SK-N-SH (cell line): ENCODE results near the gene PSTPIP2. TPM values are rescaled to one million over a fixed set of nuclear protein-coding genes. Genes with fewer than 3 reads are reported as not detected.

ENCODE experiments used
- CTCF ChIA-PET: fragments of 300-600, 350-600 bp; formaldehyde crosslinking; extraction: SDS; loops from one replicate; lab custom pipeline; 2021; lab: Yijun Ruan, JAX
- POLR2A ChIA-PET: fragments of 350-600 bp; sonication (Branson Sonifier 250); formaldehyde crosslinking; extraction: SDS; loops from one replicate; lab custom pipeline; 2020; ENCODE audit warnings: antibody characterized with exemption, inconsistent platforms; lab: Yijun Ruan, JAX
- DNase-seq: peaks from one replicate; pipeline ENCODE4 v3.0.0; 2012
- H2AFZ ChIP-seq: fragments of 200-600 bp; sonication (generic); 2 replicates; pipeline ENCODE4 v1.8.1; 2016; ENCODE audit warnings: antibody characterized with exemption, mild to moderate bottlenecking, low read depth
- H3F3A ChIP-seq: fragments of 200-600 bp; sonication (generic); replicated peaks from 2 replicates; pipeline ENCODE3; 2016; ENCODE audit warnings: antibody characterized with exemption, mild to moderate bottlenecking; ENCODE audit not compliant: insufficient read depth
- H3K27ac ChIP-seq, 2 experiments: fragments of 200-500 bp in 1 of 2; fragments of 200-600 bp in 1 of 2; sonication (Bioruptor generic) in 1 of 2; sonication (generic), shearing (Covaris generic) in 1 of 2; 2 replicates each; pipeline versions ENCODE4 v1.5.1 to v1.6.1; 2014 to 2016; ENCODE audit warnings: low read depth in 2 of 2, inconsistent platforms in 1 of 2, low read length in 1 of 2, mild to moderate bottlenecking in 1 of 2, mixed read lengths in 1 of 2
- H3K27me3 ChIP-seq: fragments of 200-600 bp; sonication (generic), shearing (Covaris generic); 2 replicates; pipeline ENCODE4 v1.6.1; 2016; ENCODE audit warnings: mixed run types; ENCODE audit not compliant: insufficient read depth
- H3K36me3 ChIP-seq, 2 experiments: fragments of 200-500 bp in 1 of 2; fragments of 200-600 bp in 1 of 2; sonication (Bioruptor generic) in 1 of 2; sonication (generic) in 1 of 2; replicated peaks in 1 of 2; 2 replicates each; pipeline versions ENCODE3 to v1.5.1; 2014 to 2016; ENCODE audit warnings: low read length in 1 of 2, mild to moderate bottlenecking in 1 of 2; ENCODE audit not compliant: insufficient read depth in 2 of 2, control insufficient read depth in 1 of 2
- H3K4me1 ChIP-seq, 2 experiments: fragments of 200-500 bp in 1 of 2; fragments of 200-600 bp in 1 of 2; sonication (Bioruptor generic) in 1 of 2; sonication (generic), shearing (Covaris generic) in 1 of 2; 2 replicates each; pipeline versions ENCODE4 v1.5.1 to v1.6.1; 2014 to 2016; ENCODE audit warnings: low read depth in 1 of 2, low read length in 1 of 2, mixed run types in 1 of 2; ENCODE audit not compliant: insufficient read depth in 2 of 2, control insufficient read depth in 1 of 2
- H3K4me2 ChIP-seq: fragments of 200-600 bp; sonication (generic), shearing (Covaris generic); 2 replicates; pipeline ENCODE4 v1.6.1; 2017; ENCODE audit warnings: mixed run types
- H3K4me3 ChIP-seq, 2 experiments: fragments of 200-500 bp in 1 of 2; fragments of 200-600 bp in 1 of 2; sonication (Bioruptor generic) in 1 of 2; sonication (generic), shearing (Covaris generic) in 1 of 2; 2 replicates each; pipeline versions ENCODE4 v1.5.1 to v1.8.1; 2014 to 2016; ENCODE audit warnings: low read depth in 2 of 2, inconsistent platforms in 1 of 2, low read length in 1 of 2, mild to moderate bottlenecking in 1 of 2, mixed read lengths in 1 of 2, moderate library complexity in 1 of 2
- H3K79me2 ChIP-seq: fragments of 200-600 bp; sonication (generic); 2 replicates; pipeline ENCODE4 v1.8.1; 2017; ENCODE audit warnings: mild to moderate bottlenecking; ENCODE audit not compliant: insufficient read depth
- H3K9ac ChIP-seq: fragments of 200-600 bp; sonication (generic); 2 replicates; pipeline ENCODE4 v1.6.1; 2017; ENCODE audit warnings: mixed run types
- H3K9me2 ChIP-seq: fragments of 200-600 bp; sonication (generic); 2 replicates; pipeline ENCODE4 v1.6.1; 2017; ENCODE audit warnings: mixed run types
- H3K9me3 ChIP-seq: fragments of 200-600 bp; sonication (generic); 2 replicates; pipeline ENCODE4 v1.6.1; 2017; ENCODE audit warnings: mixed run types, mild to moderate bottlenecking, moderate library complexity
- H4K20me1 ChIP-seq: fragments of 200-600 bp; sonication (generic); 2 replicates; pipeline ENCODE4 v1.6.1; 2017; ENCODE audit warnings: mild to moderate bottlenecking, mixed run types; ENCODE audit not compliant: insufficient read depth
- CHD2 ChIP-seq: fragments of 150-350 bp; IDR thresholded peaks from 2 replicates; pipeline ENCODE4 v1.6.1; 2018; ENCODE audit warnings: low read length; ENCODE audit not compliant: partially characterized antibody
- EP300 ChIP-seq, 2 experiments: IDR thresholded peaks; 2 replicates each; pipeline versions ENCODE4 v1.4.0 to v1.6.1; 2012; ENCODE audit warnings: borderline replicate concordance in 1 of 2, low read depth in 1 of 2, low read length in 1 of 2
- EZH2phosphoT487 ChIP-seq: fragments of 200-600 bp; sonication (generic); IDR thresholded peaks from 2 replicates; pipeline ENCODE4 v1.6.1; 2017; ENCODE audit warnings: low read depth, mixed run types, mild to moderate bottlenecking, antibody characterized with exemption, moderate library complexity, borderline replicate concordance
- FOXJ3 ChIP-seq: sonication (generic); formaldehyde crosslinking; IDR thresholded peaks from 2 replicates; pipeline ENCODE4 v1.5.1; 2020; ENCODE audit warnings: mild to moderate bottlenecking, missing genetic modification reagents
- FOXM1 ChIP-seq: IDR thresholded peaks from 2 replicates; pipeline ENCODE4 v1.4.0; 2012; ENCODE audit warnings: low read depth, mild to moderate bottlenecking
- GABPA ChIP-seq: IDR thresholded peaks from 2 replicates; pipeline ENCODE4 v1.4.0; 2012; ENCODE audit warnings: low read depth, mild to moderate bottlenecking
- MAX ChIP-seq: IDR thresholded peaks from 2 replicates; pipeline ENCODE4 v1.4.0; 2012; ENCODE audit warnings: low read depth
- MEF2A ChIP-seq: IDR thresholded peaks from 2 replicates; pipeline ENCODE4 v1.4.0; 2012; ENCODE audit warnings: low read depth, borderline replicate concordance
- MXI1 ChIP-seq: IDR thresholded peaks from 2 replicates; pipeline ENCODE4 v1.6.1; 2012; ENCODE audit warnings: mild to moderate bottlenecking, low read depth, low read length, improper control_type of control experiment
- NFIC ChIP-seq: IDR thresholded peaks from 2 replicates; pipeline ENCODE4 v1.4.0; 2012; ENCODE audit warnings: borderline replicate concordance
- NRF1 ChIP-seq: IDR thresholded peaks from 2 replicates; pipeline ENCODE4 v1.6.1; 2012; ENCODE audit warnings: low read depth, mild to moderate bottlenecking, low read length
- POLR2AphosphoS5 ChIP-seq: IDR thresholded peaks from 2 replicates; pipeline ENCODE4 v1.6.1; 2012; ENCODE audit warnings: low read depth, low read length
- RAD21 ChIP-seq: IDR thresholded peaks from 2 replicates; pipeline ENCODE4 v1.6.1; 2012; ENCODE audit warnings: mild to moderate bottlenecking, low read length
- RCOR1 ChIP-seq: fragments of 150-350 bp; IDR thresholded peaks from 2 replicates; pipeline ENCODE4 v1.6.1; 2017; ENCODE audit warnings: antibody characterized with exemption, low read length
- RXRA ChIP-seq: IDR thresholded peaks from 2 replicates; pipeline ENCODE4 v1.4.0; 2012; ENCODE audit warnings: low read depth, mild to moderate bottlenecking, borderline replicate concordance
- USF1 ChIP-seq: IDR thresholded peaks from 2 replicates; pipeline ENCODE4 v1.4.0; 2012; ENCODE audit warnings: low read depth, borderline replicate concordance
- YY1 ChIP-seq: IDR thresholded peaks from 2 replicates; pipeline ENCODE4 v1.4.0; 2012; ENCODE audit warnings: low read depth, mild to moderate bottlenecking
- whole genome bisulfite sequencing: methylation state at CpG from one replicate; pipeline ENCODE4 v1.1.6; 2017; ENCODE audit warnings: low lambda C conversion rate; 5-methylcytosine and 5-hydroxymethylcytosine counted together
- polyA plus RNA-seq, 3 experiments: library from polyadenylated mRNA; depleted of rRNA; stranded (reverse); fragments of >200 nt; gene quantifications; 2 replicates each; pipeline ENCODE4 v1.2.3, GENCODE V29; 2012
- TF ChIP-seq, protein P1 (sequence below): fragments of 150-350 bp; IDR thresholded peaks from 2 replicates; pipeline ENCODE4 v1.6.1; 2017; ENCODE audit warnings: antibody characterized with exemption, low read length, low read depth, borderline replicate concordance
- TF ChIP-seq, protein P2 (sequence below): IDR thresholded peaks from 2 replicates; pipeline ENCODE4; 2012
- TF ChIP-seq, protein P3 (sequence below): IDR thresholded peaks from 2 replicates; pipeline ENCODE4 v1.4.0; 2012; ENCODE audit warnings: low read depth, borderline replicate concordance
- TF ChIP-seq, protein P4 (sequence below): fragments of 200-600 bp; sonication (generic); IDR thresholded peaks from 2 replicates; pipeline ENCODE4 v1.6.1; 2017; ENCODE audit warnings: antibody characterized with exemption, mild to moderate bottlenecking, moderate library complexity

Gene PSTPIP2
- polyA plus RNA-seq, 1 of the 3 experiments (the other 2 are of a cell fraction), result 9.5 TPM

GRCh38 chr18:46010676-46011075 lies 61.4 kb downstream of the PSTPIP2 start:
- peaks cover 3 to 9% of the 10 kb centered on the region in 2 experiments for H3K36me3 ChIP-seq
- H3K27me3 ChIP-seq, result no peaks in the 10 kb centered on the region
- H3K79me2 ChIP-seq, result no peaks in the 10 kb centered on the region
- H3K9ac ChIP-seq, result no peak overlapping the region
- H4K20me1 ChIP-seq, result no peaks in the 10 kb centered on the region
- TF ChIP-seq FOXM1 (no peak), MAX (no peak), MXI1 (no peak), NFIC (no peak), NRF1 (no peak), EZH2phosphoT487 (no peak)
- TF ChIP-seq, protein P1, sequence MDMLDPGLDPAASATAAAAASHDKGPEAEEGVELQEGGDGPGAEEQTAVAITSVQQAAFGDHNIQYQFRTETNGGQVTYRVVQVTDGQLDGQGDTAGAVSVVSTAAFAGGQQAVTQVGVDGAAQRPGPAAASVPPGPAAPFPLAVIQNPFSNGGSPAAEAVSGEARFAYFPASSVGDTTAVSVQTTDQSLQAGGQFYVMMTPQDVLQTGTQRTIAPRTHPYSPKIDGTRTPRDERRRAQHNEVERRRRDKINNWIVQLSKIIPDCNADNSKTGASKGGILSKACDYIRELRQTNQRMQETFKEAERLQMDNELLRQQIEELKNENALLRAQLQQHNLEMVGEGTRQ, result no peak
- TF ChIP-seq, protein P2, sequence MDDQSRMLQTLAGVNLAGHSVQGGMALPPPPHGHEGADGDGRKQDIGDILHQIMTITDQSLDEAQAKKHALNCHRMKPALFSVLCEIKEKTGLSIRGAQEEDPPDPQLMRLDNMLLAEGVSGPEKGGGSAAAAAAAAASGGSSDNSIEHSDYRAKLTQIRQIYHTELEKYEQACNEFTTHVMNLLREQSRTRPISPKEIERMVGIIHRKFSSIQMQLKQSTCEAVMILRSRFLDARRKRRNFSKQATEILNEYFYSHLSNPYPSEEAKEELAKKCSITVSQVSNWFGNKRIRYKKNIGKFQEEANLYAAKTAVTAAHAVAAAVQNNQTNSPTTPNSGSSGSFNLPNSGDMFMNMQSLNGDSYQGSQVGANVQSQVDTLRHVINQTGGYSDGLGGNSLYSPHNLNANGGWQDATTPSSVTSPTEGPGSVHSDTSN, result no peak
- no peaks in the 10 kb centered on the region for H3K9me2 ChIP-seq
- ChIA-PET POLR2A (no interaction called here), CTCF (interaction anchor here (2.3 kb wide), 1 partner anchor 63 kb away, joined by 5 read pairs; no protein-coding TSS in a partner anchor)
- WGBS, result 94% methylated on average over 3 of the region's 4 CpGs
- no peaks in the 10 kb centered on the region for H3K4me1 ChIP-seq
- no peaks in the 10 kb centered on the region for H3K9me3 ChIP-seq
- H2AFZ ChIP-seq, result no peak overlapping the region
- no peaks in the 10 kb centered on the region for H3F3A ChIP-seq
- no peak overlapping the region for H3K4me3 ChIP-seq
- DNase-seq, result no peak
- no peak overlapping the region for H3K27ac ChIP-seq
- H3K4me2 ChIP-seq, result no peak overlapping the region

- Histone ChIP-seq H3K9me3 (no peaks in the 10 kb centered on the region), H3K4me3 (no peak overlapping the region), H3K4me1 (no peaks in the 10 kb centered on the region), H2AFZ (no peak overlapping the region), H3K27ac (no peak overlapping the region), H3K9me2 (no peaks in the 10 kb centered on the region), H3K79me2 (no peaks in the 10 kb centered on the region), H3K9ac (no peak overlapping the region), H3K36me3 (peaks cover 3 to 9% of the 10 kb centered on the region in 2 experiments), H3K27me3 (no peaks in the 10 kb centered on the region), H4K20me1 (no peaks in the 10 kb centered on the region), H3K4me2 (no peak overlapping the region), H3F3A (no peaks in the 10 kb centered on the region)
- no peak for DNase-seq
- POLR2A ChIA-PET, result no interaction called here
- 98% methylated on average over 4 of the region's 4 CpGs for WGBS
- CTCF ChIA-PET, result interaction anchor here (2.3 kb wide), 1 partner anchor 64 kb away, joined by 5 read pairs; no protein-coding TSS in a partner anchor
- no peak for TF ChIP-seq CHD2
- no peak for TF ChIP-seq RAD21
- TF ChIP-seq RXRA, result no peak
- TF ChIP-seq RCOR1, result no peak
- no peak for TF ChIP-seq GABPA
- TF ChIP-seq EP300 (IDR thresholded peaks at IDR 0.05; ENCODE audit: borderline replicate concordance in 1 of 2, low read depth in 1 of 2, low read length in 1 of 2), result no peak
- TF ChIP-seq, protein P1, result no peak
- TF ChIP-seq, protein P3, sequence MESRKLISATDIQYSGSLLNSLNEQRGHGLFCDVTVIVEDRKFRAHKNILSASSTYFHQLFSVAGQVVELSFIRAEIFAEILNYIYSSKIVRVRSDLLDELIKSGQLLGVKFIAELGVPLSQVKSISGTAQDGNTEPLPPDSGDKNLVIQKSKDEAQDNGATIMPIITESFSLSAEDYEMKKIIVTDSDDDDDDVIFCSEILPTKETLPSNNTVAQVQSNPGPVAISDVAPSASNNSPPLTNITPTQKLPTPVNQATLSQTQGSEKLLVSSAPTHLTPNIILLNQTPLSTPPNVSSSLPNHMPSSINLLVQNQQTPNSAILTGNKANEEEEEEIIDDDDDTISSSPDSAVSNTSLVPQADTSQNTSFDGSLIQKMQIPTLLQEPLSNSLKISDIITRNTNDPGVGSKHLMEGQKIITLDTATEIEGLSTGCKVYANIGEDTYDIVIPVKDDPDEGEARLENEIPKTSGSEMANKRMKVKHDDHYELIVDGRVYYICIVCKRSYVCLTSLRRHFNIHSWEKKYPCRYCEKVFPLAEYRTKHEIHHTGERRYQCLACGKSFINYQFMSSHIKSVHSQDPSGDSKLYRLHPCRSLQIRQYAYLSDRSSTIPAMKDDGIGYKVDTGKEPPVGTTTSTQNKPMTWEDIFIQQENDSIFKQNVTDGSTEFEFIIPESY, result no peak
- TF ChIP-seq FOXJ3, result no peak
- no peak for TF ChIP-seq POLR2AphosphoS5
- TF ChIP-seq YY1, result no peak
- no peak for TF ChIP-seq MEF2A
- TF ChIP-seq, protein P4, sequence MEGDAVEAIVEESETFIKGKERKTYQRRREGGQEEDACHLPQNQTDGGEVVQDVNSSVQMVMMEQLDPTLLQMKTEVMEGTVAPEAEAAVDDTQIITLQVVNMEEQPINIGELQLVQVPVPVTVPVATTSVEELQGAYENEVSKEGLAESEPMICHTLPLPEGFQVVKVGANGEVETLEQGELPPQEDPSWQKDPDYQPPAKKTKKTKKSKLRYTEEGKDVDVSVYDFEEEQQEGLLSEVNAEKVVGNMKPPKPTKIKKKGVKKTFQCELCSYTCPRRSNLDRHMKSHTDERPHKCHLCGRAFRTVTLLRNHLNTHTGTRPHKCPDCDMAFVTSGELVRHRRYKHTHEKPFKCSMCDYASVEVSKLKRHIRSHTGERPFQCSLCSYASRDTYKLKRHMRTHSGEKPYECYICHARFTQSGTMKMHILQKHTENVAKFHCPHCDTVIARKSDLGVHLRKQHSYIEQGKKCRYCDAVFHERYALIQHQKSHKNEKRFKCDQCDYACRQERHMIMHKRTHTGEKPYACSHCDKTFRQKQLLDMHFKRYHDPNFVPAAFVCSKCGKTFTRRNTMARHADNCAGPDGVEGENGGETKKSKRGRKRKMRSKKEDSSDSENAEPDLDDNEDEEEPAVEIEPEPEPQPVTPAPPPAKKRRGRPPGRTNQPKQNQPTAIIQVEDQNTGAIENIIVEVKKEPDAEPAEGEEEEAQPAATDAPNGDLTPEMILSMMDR, result no peak
- no peak for TF ChIP-seq USF1
- TF ChIP-seq FOXM1, result no peak
Observed at GRCh38 chr18:46010050-46010449, 62.0 kb downstream of the PSTPIP2 start.
